Measurements from ENCODE around the gene PLGRKT. TPM values are rescaled to one million over a fixed set of nuclear protein-coding genes. Genes with fewer than 3 reads are reported as not detected.
"Not testable (repeated sequence)": the region's sequence is repeated elsewhere in the genome, so short reads cannot be mapped to it uniquely, and the experiment has no call there.

Gene PLGRKT
- total RNA-seq, 1 donor from 2014 or later, result 16.3 TPM

GRCh38 chr9:5470816-5471215 is 33.1 kb upstream of the PLGRKT start:
- Mint-ChIP-seq H3K27me3 (ENCODE audit: unreplicated experiment) (no peaks in the 10 kb centered on the region), H3K4me1 (ENCODE audit: low read depth, unreplicated experiment) (no peaks in the 10 kb centered on the region), H3K36me3 (ENCODE audit: unreplicated experiment) (no peaks in the 10 kb centered on the region), H3K4me3 (ENCODE audit: unreplicated experiment) (no peak overlapping the region), H3K27ac (ENCODE audit: unreplicated experiment) (no peak overlapping the region), H3K9me3 (ENCODE audit: unreplicated experiment) (no peaks in the 10 kb centered on the region)
- TF ChIP-seq, protein P1, sequence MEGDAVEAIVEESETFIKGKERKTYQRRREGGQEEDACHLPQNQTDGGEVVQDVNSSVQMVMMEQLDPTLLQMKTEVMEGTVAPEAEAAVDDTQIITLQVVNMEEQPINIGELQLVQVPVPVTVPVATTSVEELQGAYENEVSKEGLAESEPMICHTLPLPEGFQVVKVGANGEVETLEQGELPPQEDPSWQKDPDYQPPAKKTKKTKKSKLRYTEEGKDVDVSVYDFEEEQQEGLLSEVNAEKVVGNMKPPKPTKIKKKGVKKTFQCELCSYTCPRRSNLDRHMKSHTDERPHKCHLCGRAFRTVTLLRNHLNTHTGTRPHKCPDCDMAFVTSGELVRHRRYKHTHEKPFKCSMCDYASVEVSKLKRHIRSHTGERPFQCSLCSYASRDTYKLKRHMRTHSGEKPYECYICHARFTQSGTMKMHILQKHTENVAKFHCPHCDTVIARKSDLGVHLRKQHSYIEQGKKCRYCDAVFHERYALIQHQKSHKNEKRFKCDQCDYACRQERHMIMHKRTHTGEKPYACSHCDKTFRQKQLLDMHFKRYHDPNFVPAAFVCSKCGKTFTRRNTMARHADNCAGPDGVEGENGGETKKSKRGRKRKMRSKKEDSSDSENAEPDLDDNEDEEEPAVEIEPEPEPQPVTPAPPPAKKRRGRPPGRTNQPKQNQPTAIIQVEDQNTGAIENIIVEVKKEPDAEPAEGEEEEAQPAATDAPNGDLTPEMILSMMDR (IDR thresholded peaks at IDR 0.05; ENCODE audit: partially characterized antibody, unreplicated experiment), result no peak
- DNase-seq, result no peak

GRCh38 chr9:5470122-5470521 is 32.4 kb upstream of the PLGRKT start:
- Mint-ChIP-seq H3K27ac (ENCODE audit: unreplicated experiment) (no peak overlapping the region), H3K27me3 (ENCODE audit: unreplicated experiment) (no peaks in the 10 kb centered on the region), H3K4me1 (ENCODE audit: low read depth, unreplicated experiment) (no peaks in the 10 kb centered on the region), H3K36me3 (ENCODE audit: unreplicated experiment) (no peaks in the 10 kb centered on the region), H3K4me3 (ENCODE audit: unreplicated experiment) (no peak overlapping the region), H3K9me3 (ENCODE audit: unreplicated experiment) (no peaks in the 10 kb centered on the region)
- TF ChIP-seq, protein P1 (IDR thresholded peaks at IDR 0.05; ENCODE audit: partially characterized antibody, unreplicated experiment), result no peak
- DNase-seq, result no peak

- TF ChIP-seq, protein P1 (IDR thresholded peaks at IDR 0.05; ENCODE audit: partially characterized antibody, unreplicated experiment), result no peak
- no peaks in the 10 kb centered on the region for H3K9me3 Mint-ChIP-seq (ENCODE audit: unreplicated experiment)
- H3K27me3 Mint-ChIP-seq (ENCODE audit: unreplicated experiment), result no peaks in the 10 kb centered on the region
- no peaks in the 10 kb centered on the region for H3K36me3 Mint-ChIP-seq (ENCODE audit: unreplicated experiment)
- H3K4me1 Mint-ChIP-seq (ENCODE audit: low read depth, unreplicated experiment), result no peaks in the 10 kb centered on the region
- DNase-seq, result no peak
- no peak overlapping the region for H3K27ac Mint-ChIP-seq (ENCODE audit: unreplicated experiment)
- H3K4me3 Mint-ChIP-seq (ENCODE audit: unreplicated experiment), result no peak overlapping the region
Measured at GRCh38 chr9:5468850-5469249, 31.1 kb upstream of the PLGRKT start.

DNA sequence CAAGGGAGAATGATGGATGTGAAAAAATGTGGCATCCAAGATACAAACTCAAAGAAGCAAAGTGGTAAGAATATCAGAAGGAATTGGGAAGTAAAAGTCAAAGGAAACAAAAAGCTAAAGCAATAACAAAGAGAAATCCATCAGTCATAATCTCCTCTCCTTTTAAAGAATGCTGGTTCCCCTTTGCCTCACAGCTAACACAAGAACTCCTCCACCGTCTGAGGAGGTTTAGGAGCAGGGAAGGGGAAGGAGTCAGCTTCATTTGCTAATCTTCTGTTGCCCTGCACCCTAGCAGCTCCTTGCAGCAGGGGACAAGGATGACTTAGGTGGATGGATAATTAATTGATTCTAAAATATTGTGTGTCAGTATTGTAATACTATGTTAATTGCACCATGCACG is 29.0 kb upstream of the PLGRKT start:
- Mint-ChIP-seq H3K27ac (ENCODE audit: unreplicated experiment) (no peak overlapping the region), H3K27me3 (ENCODE audit: unreplicated experiment) (no peaks in the 10 kb centered on the region), H3K4me1 (ENCODE audit: low read depth, unreplicated experiment) (no peaks in the 10 kb centered on the region), H3K4me3 (ENCODE audit: unreplicated experiment) (no peak overlapping the region), H3K36me3 (ENCODE audit: unreplicated experiment) (no peaks in the 10 kb centered on the region), H3K9me3 (ENCODE audit: unreplicated experiment) (no peaks in the 10 kb centered on the region)
- TF ChIP-seq, protein P1 (IDR thresholded peaks at IDR 0.05; ENCODE audit: partially characterized antibody, unreplicated experiment), result no peak
- no peak for DNase-seq

DNA sequence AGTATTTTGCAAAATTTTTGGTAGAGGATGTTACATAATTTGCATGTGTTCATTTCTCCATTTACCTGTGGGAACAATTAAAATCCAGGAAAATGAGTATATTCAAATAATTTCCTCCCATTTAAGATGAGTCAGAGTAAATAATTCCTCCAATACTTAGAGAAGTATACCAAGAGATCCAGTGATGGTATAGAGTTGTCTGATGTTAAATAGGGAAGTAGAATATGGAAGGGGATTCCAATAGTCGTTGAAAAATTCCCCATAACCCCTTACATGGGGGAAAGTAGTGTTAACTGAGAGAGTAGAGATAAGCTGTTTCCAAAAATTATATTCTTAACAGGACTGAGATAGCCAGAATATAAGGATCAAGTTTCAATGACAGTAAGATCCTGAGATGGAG is 28.3 kb upstream of the PLGRKT start:
- no peaks in the 10 kb centered on the region for H3K9me3 Mint-ChIP-seq (ENCODE audit: unreplicated experiment)
- TF ChIP-seq, protein P1 (IDR thresholded peaks at IDR 0.05; ENCODE audit: partially characterized antibody, unreplicated experiment), result no peak
- H3K27ac Mint-ChIP-seq (ENCODE audit: unreplicated experiment), result no peak overlapping the region
- H3K4me1 Mint-ChIP-seq (ENCODE audit: low read depth, unreplicated experiment), result no peaks in the 10 kb centered on the region
- H3K36me3 Mint-ChIP-seq (ENCODE audit: unreplicated experiment), result no peaks in the 10 kb centered on the region
- H3K27me3 Mint-ChIP-seq (ENCODE audit: unreplicated experiment), result no peaks in the 10 kb centered on the region
- DNase-seq, result no peak
- no peak overlapping the region for H3K4me3 Mint-ChIP-seq (ENCODE audit: unreplicated experiment)

GRCh38 chr9:5464831-5465330 is 27.2 kb upstream of the PLGRKT start:
- not testable (repeated sequence) for H3K4me3 Mint-ChIP-seq (ENCODE audit: unreplicated experiment); H3K36me3 Mint-ChIP-seq (ENCODE audit: unreplicated experiment); H3K9me3 Mint-ChIP-seq (ENCODE audit: unreplicated experiment); DNase-seq; H3K4me1 Mint-ChIP-seq (ENCODE audit: low read depth, unreplicated experiment); H3K27ac Mint-ChIP-seq (ENCODE audit: unreplicated experiment); H3K27me3 Mint-ChIP-seq (ENCODE audit: unreplicated experiment)

All from glutamatergic neuron (in vitro differentiated cells).